ENCODE data around the gene SSBP3. TPM values are rescaled to one million over a fixed set of nuclear protein-coding genes. Genes with fewer than 3 reads are reported as not detected.

SSBP3 gene
- total RNA-seq, 4 donors from 2014 or later, result 32.8 to 63.4 (median 47.4) TPM

- no peak for TF ChIP-seq POLR2A (IDR thresholded peaks at IDR 0.05; ENCODE audit: low read depth)
- TF ChIP-seq POLR2AphosphoS5 (IDR thresholded peaks at IDR 0.05), result no peak
- TF ChIP-seq CTCF (IDR thresholded peaks at IDR 0.05), result no peak
- TF ChIP-seq EP300 (IDR thresholded peaks at IDR 0.05), result no peak
- peaks cover 0 to 12% (median 0%) of the 10 kb centered on the region in 4 donors for H3K36me3 ChIP-seq
- no peak overlapping the region for H3K27ac ChIP-seq (replicated peaks in 1 of 4)
- H3K9me3 ChIP-seq, result no peaks in the 10 kb centered on the region
- WGBS, result 82% methylated on average over 16 of the region's 17 CpGs
- H3K4me3 ChIP-seq, result no peak overlapping the region
- no peak for DNase-seq (ENCODE audit: extremely low spot score)
- H3K4me1 ChIP-seq, result peaks cover 66 to 80% (median 70%) of the 10 kb centered on the region in 4 donors
- H3K27me3 ChIP-seq, result no peaks in the 10 kb centered on the region
- intact Hi-C loops (cut with DNase I), result no loop called here
Observed at GRCh38 chr1:54378157-54378873, 27.9 kb downstream of the SSBP3 start.

GRCh38 chr1:54377040-54377691, 29.0 kb downstream of the SSBP3 start:
- Histone ChIP-seq H3K36me3 (peaks cover 0 to 11% (median 0%) of the 10 kb centered on the region in 4 donors), H3K4me3 (no peak overlapping the region), H3K4me1 (peaks cover 77 to 88% (median 80%) of the 10 kb centered on the region in 4 donors), H3K9me3 (no peaks in the 10 kb centered on the region), H3K27ac (replicated peaks in 1 of 4) (no peak overlapping the region), H3K27me3 (no peaks in the 10 kb centered on the region)
- DNase-seq (ENCODE audit: extremely low spot score), result no peak
- TF ChIP-seq EP300 (IDR thresholded peaks at IDR 0.05), result no peak
- no peak for TF ChIP-seq POLR2AphosphoS5 (IDR thresholded peaks at IDR 0.05)
- no peak for TF ChIP-seq POLR2A (IDR thresholded peaks at IDR 0.05; ENCODE audit: low read depth)
- no peak for TF ChIP-seq CTCF (IDR thresholded peaks at IDR 0.05)
- WGBS, result 68% methylated on average over 8 of the region's 8 CpGs
- intact Hi-C loops (cut with DNase I), result no loop called here

- no peak for DNase-seq (ENCODE audit: extremely low spot score)
- Histone ChIP-seq H3K36me3 (peaks cover 0 to 5% (median 0%) of the 10 kb centered on the region in 4 donors), H3K4me3 (no peak overlapping the region), H3K9me3 (no peaks in the 10 kb centered on the region), H3K27me3 (no peaks in the 10 kb centered on the region), H3K27ac (replicated peaks in 1 of 4) (no peak overlapping the region), H3K4me1 (peaks cover 84 to 94% (median 86%) of the 10 kb centered on the region in 4 donors)
- no peak for TF ChIP-seq CTCF (IDR thresholded peaks at IDR 0.05)
- no peak for TF ChIP-seq EP300 (IDR thresholded peaks at IDR 0.05)
- TF ChIP-seq POLR2A (IDR thresholded peaks at IDR 0.05; ENCODE audit: low read depth), result no peak
- TF ChIP-seq POLR2AphosphoS5 (IDR thresholded peaks at IDR 0.05), result no peak
- 82% methylated on average over 7 of the region's 7 CpGs for WGBS
- intact Hi-C loops (cut with DNase I), result no loop called here
Observed at GRCh38 chr1:54376430-54377039, 29.7 kb downstream of the SSBP3 start.

GRCh38 chr1:54375712-54376429, 30.3 kb downstream of the SSBP3 start:
- no peak overlapping the region for H3K4me3 ChIP-seq
- H3K4me1 ChIP-seq, result peaks cover 90 to 99% (median 92%) of the 10 kb centered on the region in 4 donors
- TF ChIP-seq CTCF (IDR thresholded peaks at IDR 0.05) (peak in 1 of 3 experiments; percentile 3), EP300 (IDR thresholded peaks at IDR 0.05) (no peak)
- H3K27ac ChIP-seq (replicated peaks in 1 of 4), result no peak overlapping the region
- 69% methylated on average over 8 of the region's 8 CpGs for WGBS
- H3K36me3 ChIP-seq, result peaks cover 0 to 4% (median 0%) of the 10 kb centered on the region in 4 donors
- intact Hi-C loops (cut with DNase I), result no loop called here
- DNase-seq (ENCODE audit: extremely low spot score), result no peak
- no peaks in the 10 kb centered on the region for H3K9me3 ChIP-seq
- no peaks in the 10 kb centered on the region for H3K27me3 ChIP-seq
